Stimulated activated CD4-positive, alpha-beta T cell treated with anti-CD3 and anti-CD28 coated beads, TNF-alpha, amount 100 ng/mL, for 24 hours (primary cell): ENCODE results near the gene TRPC6.
"Not testable (repeated sequence)": the region's sequence is repeated elsewhere in the genome, so short reads cannot be mapped to it uniquely, and the experiment has no call there.

Source experiments
- DNase-seq, 3 experiments: peaks; one replicate each; pipeline ENCODE4 v3.0.0-alpha.2; 2020; ENCODE audit warnings: low read depth in 3 of 3

TRPC6 gene

DNA sequence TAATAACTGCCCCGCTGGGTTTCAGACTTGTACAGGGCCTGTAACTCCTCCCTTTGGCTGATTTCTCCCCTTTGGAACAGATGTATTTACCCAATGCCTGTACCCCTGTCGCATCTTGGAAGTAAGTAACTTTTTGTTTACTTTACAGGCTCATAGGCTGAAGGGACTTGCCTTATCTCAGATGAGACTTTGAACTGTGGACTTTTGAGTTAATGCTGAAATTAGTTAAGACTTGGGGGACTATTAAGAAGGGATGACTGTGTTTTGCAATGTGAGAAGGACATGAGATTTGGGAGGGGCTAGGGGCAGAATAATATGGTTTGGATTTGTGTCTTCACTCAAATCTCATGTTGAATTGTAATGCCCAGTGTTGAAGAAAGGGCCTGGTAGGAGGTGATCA, 62.0 kb downstream of the TRPC6 start:
- no peak for DNase-seq

DNA sequence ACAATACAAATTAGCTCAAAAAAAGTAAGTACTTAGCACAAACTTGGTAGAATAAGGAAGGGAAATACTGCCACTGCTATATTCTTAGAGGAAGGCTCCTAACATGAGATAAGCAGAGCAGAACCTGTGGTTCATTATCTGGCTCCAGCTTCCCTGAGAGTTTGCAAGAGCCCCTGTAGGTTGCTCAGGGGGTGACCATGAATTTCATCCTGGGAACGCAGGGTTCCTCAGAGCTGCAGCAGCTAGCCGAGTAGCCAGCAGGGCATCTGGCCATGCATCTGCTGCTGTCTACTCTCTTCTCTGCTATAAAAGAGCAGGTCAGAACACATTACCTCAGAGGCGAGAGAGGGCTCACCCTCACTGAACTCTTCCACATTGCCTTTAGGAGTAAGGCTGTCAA, 67.3 kb downstream of the TRPC6 start:
- no peak for DNase-seq

DNA sequence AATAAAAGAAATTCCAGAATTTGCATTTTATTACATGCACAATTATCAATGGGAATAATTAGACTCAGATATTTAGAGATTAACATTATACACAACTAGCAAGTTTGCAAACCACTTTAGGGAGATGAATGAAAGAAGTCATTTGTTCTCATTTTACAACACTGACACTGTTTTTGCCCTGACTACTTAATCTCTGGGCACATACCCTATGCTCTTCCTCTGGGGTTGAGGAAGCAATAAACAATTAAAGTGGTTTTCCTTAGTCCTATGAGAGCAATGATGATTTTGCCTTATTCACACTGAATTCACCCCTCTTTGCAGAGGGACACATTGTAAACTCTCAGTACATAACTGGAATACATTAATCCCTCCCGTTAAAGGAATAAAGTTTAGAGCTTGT, 72.7 kb downstream of the TRPC6 start:
- DNase-seq = no peak

- no peak for DNase-seq
These were observed 73.2 kb downstream of the TRPC6 start for GRCh38 chr11:101510591-101510990.

- no peak for DNase-seq
These were observed 73.9 kb downstream of the TRPC6 start for GRCh38 chr11:101509922-101510321.

DNA sequence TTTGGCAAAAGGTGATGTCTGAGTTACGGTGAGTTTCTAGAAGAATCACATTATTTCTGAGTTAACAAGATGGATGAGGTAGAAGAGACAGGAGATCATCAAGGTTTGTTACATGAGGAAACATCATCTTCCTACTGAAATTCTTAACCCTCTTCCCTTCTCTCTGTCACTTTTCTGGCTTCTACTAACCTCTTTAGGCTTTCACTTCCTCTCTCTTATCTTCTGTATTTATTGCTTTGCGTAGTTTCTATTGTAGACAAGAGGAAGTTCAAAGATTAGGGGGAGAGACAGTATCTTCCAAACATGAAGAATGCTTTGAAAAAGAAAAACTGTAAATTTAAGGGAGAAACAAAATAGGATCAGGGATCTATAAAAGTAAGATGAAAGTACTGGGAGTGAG, 75.4 kb downstream of the TRPC6 start:
- no peak for DNase-seq

DNA sequence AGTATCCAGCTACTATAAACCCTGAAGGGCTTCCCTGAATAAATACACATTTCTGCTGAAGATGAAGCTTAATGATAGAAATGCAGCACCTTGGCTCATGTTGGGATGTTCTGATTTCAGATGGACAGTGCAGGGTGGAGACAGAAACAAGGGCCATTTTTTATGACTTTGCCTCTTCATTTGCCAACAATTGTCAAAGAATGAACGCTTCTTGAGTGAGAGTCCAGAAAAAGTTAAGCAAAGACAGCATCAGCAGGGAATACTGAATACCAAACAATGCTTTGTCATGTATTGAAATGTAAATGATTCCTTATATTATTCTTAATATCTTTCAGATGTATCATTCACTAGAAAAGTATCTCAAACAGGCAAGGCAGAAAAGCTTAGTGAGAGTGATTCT, 84.9 kb downstream of the TRPC6 start:
- DNase-seq = no peak

- no peak for DNase-seq
These were observed 86.5 kb downstream of the TRPC6 start for GRCh38 chr11:101497291-101497690.

GRCh38 chr11:101487775-101488174, 96.0 kb downstream of the TRPC6 start:
- DNase-seq = no peak

DNA sequence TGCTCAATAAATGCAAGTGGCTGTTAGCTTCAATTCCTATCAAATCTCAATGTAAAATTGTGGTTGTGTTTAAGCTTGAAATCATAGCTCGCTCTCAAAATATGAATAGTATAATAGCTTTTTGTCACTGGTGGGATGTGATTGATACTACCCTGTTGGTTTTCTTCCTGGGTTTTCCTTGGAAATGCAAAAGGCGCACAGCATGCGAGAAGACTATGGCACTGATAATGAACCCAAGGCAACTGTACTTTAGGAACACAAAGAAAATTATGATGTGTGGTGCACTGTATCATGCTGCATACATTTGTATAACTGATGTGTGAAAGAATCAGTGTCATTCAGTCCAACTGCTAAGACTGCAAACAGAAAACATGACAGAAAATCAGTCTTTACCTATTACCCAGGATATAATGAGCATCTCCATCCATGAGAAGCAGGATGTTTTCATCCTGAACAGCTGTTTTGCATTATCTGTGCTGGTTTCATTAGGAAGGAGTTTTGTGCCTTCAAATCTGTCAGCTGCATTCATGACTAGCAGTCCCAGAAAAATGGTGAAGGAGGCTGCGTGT, 101.2 kb downstream of the TRPC6 start:
- no peak for DNase-seq

GRCh38 chr11:101478587-101479369, 105.0 kb downstream of the TRPC6 start:
- no peak for DNase-seq

DNA sequence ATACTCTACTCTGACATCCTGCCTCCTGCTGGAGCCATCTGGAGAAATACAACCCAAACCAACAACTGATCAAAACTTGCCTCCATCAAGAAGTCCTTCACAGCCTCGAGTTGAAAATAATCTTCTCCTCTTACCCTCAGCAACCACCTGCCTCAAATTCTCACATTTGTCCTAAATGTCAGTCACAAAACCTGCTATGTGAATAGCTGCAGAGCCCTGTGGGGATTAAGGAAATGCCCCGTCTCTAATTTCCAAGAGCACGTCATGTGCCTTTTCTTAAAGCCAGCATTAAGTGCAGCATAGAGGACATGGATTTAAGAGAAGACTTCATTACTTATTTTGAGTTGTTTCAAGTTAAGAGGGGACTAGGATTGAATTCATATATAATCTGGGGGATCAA, 105.9 kb downstream of the TRPC6 start:
- DNase-seq = no peak

DNA sequence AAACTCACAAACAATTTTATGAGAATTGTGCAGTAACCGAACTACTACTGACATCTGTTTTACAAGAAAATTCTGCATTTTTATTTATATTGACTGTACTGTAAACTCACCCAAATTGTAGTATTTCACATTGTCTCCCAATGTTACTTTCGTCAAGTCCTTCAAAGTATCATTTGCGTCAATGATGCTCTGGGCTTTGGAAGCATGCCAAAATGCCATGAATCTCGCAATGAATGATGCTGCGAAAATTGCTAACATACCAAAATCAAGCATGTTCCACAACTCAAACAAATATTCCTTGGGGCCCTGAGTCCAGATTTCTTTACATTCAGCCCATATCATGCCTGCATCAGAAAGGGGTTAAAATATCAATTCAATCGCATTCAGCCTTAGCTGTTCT, 107.6 kb downstream of the TRPC6 start:
- no peak for DNase-seq

DNA sequence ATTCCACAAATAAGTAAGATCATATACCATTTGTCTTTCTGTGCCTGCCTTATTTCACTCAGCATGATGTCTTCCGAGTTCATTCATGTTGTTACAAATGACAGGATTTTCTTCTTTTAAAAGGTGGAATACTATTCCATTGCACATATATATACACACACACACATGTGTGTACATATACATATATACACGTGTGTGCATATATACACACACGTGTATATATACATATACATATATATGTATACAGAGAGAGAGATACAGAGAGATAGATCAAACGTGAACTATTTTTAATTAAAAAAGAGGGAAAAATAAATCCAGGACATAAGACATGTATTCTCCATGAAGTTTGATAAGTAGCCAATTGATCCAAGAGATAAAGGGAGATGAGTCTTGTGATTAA, 108.1 kb downstream of the TRPC6 start:
- no peak for DNase-seq

DNA sequence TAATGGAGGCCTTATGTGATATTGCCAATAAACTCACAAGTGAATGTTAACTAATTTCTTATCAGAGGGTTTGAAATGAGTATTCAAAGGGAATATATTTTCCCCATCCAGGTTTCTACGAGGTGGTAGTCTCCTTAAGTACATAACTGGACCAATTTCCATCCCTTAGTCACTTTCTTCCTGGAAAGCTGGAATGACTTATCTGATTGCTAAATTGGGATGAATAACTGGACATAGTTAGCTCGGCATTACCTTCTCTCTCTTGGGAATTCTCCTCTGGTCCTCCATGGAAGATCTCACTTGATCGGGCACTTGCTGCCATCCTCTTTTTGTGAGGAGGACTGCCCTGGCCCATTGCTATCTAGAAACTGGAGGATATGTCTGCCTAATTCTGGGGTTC, 109.1 kb downstream of the TRPC6 start:
- no peak for DNase-seq

- DNase-seq = no peak
These were observed 112.8 kb downstream of the TRPC6 start for GRCh38 chr11:101470881-101471520.

DNA sequence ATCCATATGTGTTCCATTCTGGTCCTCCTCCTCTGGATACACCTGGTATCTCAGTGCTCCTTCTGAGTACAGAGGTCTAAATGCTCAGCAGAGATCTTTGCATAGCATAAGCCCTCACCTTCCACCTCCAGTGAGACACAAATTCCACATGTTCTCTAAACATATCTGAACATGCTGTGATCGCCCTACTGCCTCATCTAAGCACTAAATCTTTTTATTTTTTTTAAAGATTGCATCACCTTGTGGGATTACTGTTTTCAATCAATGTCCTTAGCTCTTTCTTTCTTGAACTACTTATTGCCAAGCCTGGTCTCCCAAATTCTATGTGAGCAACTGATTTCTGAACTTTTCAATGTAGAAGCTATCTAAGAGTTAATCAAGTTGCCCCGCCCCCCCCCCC, 113.4 kb downstream of the TRPC6 start:
- no peak for DNase-seq

- no peak for DNase-seq
These were observed 117.5 kb downstream of the TRPC6 start for GRCh38 chr11:101466352-101466751.

- DNase-seq = not testable (repeated sequence)
These were observed 119.4 kb downstream of the TRPC6 start for GRCh38 chr11:101464388-101464787.

DNA sequence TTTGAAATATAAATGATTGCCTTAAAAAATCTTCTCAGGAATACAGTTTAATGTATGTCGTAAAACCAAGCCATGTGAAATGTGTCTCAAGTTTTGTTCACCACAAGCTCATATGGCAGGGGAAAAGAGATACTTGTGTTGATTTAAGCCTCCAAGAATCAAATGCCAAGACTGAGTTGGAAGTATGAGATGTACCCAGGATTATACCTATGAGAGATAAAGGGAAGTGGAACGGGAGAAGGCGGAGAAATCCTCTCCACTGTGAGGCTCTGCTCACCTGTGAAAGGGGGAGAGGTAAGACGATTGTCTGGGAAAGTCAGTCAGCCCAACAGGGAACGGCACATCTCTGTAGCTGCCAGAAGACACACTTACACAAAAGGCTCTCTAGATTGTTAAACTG, 124.8 kb downstream of the TRPC6 start:
- DNase-seq = no peak

DNA sequence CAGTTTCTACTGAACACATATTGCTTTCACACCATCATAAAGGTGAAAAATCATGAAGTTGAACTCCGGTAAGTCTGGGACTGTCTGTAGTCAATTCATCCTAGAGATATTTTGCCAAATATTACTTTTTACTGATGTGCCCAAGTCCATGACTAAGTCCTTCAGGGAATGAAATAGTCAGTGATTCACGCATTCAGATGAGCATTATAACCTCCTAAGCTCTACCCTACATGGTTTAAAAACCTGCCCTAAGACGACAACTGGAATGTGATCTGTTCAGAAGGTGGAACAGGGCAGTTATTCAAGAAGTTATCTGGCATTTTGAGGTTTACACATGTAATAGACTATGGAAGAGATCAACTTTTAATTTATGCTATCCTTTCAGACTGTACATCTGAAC, 125.6 kb downstream of the TRPC6 start:
- no peak for DNase-seq

DNA sequence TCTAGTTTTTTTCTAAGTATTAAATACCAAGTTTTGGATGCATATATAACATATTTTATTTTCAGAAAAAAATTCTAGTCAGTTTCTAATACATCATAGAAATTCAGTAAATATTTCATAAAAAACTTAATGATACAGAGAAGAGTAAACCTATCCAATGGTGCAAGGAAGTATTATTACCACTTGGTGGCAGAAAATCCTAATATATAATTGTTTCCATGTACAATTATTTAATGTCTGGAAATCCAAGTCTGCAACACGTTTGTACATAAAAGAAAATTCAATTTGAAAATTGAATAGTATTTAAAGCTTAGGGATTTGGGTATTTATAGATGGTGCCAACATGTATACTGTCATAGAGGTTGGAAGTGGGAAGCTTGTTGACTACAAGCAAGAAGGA, 127.0 kb downstream of the TRPC6 start:
- no peak for DNase-seq

DNA sequence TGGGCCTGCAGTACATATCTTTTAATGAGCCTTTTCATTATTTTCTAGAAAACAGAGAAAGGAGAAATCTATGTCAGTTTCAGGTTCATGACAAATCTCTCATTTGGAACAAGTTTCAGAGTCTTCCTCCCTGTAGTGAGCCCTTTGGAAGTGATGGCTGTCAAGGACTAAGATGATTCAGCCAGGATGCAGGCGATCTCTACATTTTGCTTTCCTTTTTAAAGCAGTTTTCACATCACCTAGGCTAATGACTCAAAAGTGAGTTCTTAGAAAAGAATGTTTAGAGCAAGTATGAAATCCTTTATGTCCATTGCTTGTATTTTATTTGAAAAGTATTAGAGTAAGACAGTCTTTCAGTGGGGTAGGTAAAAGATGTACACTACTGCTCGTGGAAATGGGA, 130.1 kb downstream of the TRPC6 start:
- DNase-seq = no peak
